HG02642 (cell line): ENCODE measurements around the gene KLHL29.

Experiments
- ATAC-seq: cut with Tn5 transposase; IDR thresholded peaks from one replicate; pipeline ENCODE4 v1.9.1; 2021; ENCODE audit warnings: mild to moderate bottlenecking; ENCODE audit not compliant: unreplicated experiment, poor library complexity

KLHL29 gene

GRCh38 chr2:23583467-23583866, 198.5 kb downstream of the KLHL29 start:
- ATAC-seq, result no peak

GRCh38 chr2:23584054-23584745, 199.2 kb downstream of the KLHL29 start:
- ATAC-seq, result no peak

- ATAC-seq, result no peak
These were observed 200.5 kb downstream of the KLHL29 start for GRCh38 chr2:23585273-23586170.

GRCh38 chr2:23586741-23587306, 201.8 kb downstream of the KLHL29 start:
- no peak for ATAC-seq

GRCh38 chr2:23587341-23587880, 202.4 kb downstream of the KLHL29 start:
- ATAC-seq, result no peak

- no peak for ATAC-seq
These were observed 203.1 kb downstream of the KLHL29 start for GRCh38 chr2:23588106-23588505.

GRCh38 chr2:23588508-23589201, 203.7 kb downstream of the KLHL29 start:
- ATAC-seq, result no peak

GRCh38 chr2:23589220-23589647, 204.3 kb downstream of the KLHL29 start:
- ATAC-seq, result no peak

- ATAC-seq, result no peak
These were observed 204.8 kb downstream of the KLHL29 start for GRCh38 chr2:23589739-23590138.

- no peak for ATAC-seq
These were observed 205.4 kb downstream of the KLHL29 start for GRCh38 chr2:23590241-23590869.

- ATAC-seq, result no peak
These were observed 206.1 kb downstream of the KLHL29 start for GRCh38 chr2:23591111-23591510.

GRCh38 chr2:23592061-23592685, 207.2 kb downstream of the KLHL29 start:
- ATAC-seq, result no peak

GRCh38 chr2:23592898-23593751, 208.1 kb downstream of the KLHL29 start:
- no peak for ATAC-seq

GRCh38 chr2:23593752-23594459, 208.9 kb downstream of the KLHL29 start:
- ATAC-seq, result no peak

- ATAC-seq, result no peak
These were observed 209.5 kb downstream of the KLHL29 start for GRCh38 chr2:23594460-23594825.

GRCh38 chr2:23595021-23595420, 210.0 kb downstream of the KLHL29 start:
- ATAC-seq, result no peak

GRCh38 chr2:23595601-23596251, 210.7 kb downstream of the KLHL29 start:
- ATAC-seq, result no peak
